Spleen (tissue), 11 donors: ENCODE data around the gene ENDOV. TPM values are rescaled to one million over a fixed set of nuclear protein-coding genes. Genes with fewer than 3 reads are reported as not detected.
A peak's percentile ranks its signal among the peaks of the same experiment; 100 is the strongest.

Experiments
- DNase-seq: peaks from one replicate; pipeline ENCODE4 v3.0.0-alpha.2; 2020
- H3K27ac ChIP-seq, 8 donors: fragments of 200-600 bp; sonication (generic) in 7 of 8; 1 replicate in 4 of 8; 2 replicates in 4 of 8; pipeline versions ENCODE4 v1.5.0 to v1.8.0; 2016 to 2021; ENCODE audit warnings: inconsistent platforms in 4 of 8, mild to moderate bottlenecking in 4 of 8, moderate library complexity in 1 of 8
- H3K27me3 ChIP-seq, 7 donors: fragments of 200-600 bp; sonication (generic) in 6 of 7; replicated peaks in 1 of 7; 1 replicate in 4 of 7; 2 replicates in 3 of 7; pipeline versions ENCODE4 v1.5.0 to v1.8.0; 2016 to 2021; ENCODE audit warnings: inconsistent platforms in 3 of 7, mild to moderate bottlenecking in 1 of 7
- H3K36me3 ChIP-seq, 6 donors: fragments of 200-600 bp; sonication (generic) in 5 of 6; 1 replicate in 4 of 6; 2 replicates in 2 of 6; pipeline versions ENCODE4 v1.5.0 to v1.8.0; 2016 to 2021; ENCODE audit warnings: inconsistent platforms in 2 of 6
- H3K4me1 ChIP-seq, 6 donors: fragments of 200-600 bp; sonication (generic) in 5 of 6; 1 replicate in 3 of 6; 2 replicates in 3 of 6; pipeline versions ENCODE4 v1.5.0 to v1.8.0; 2016 to 2021; ENCODE audit warnings: inconsistent platforms in 3 of 6
- H3K4me3 ChIP-seq, 8 donors: fragments of 200-600 bp; sonication (generic) in 7 of 8; 1 replicate in 4 of 8; 2 replicates in 4 of 8; pipeline versions ENCODE4 v1.5.0 to v1.8.0; 2016 to 2021; ENCODE audit warnings: inconsistent platforms in 4 of 8, mild to moderate bottlenecking in 4 of 8, moderate library complexity in 2 of 8
- H3K9me3 ChIP-seq, 8 donors: fragments of 200-600 bp; sonication (generic) in 7 of 8; 1 replicate in 4 of 8; 2 replicates in 4 of 8; pipeline versions ENCODE4 v1.5.0 to v1.8.0; 2016 to 2021; ENCODE audit warnings: inconsistent platforms in 4 of 8
- CTCF ChIP-seq, 11 experiments: fragments of 200-600 bp in 7 of 11; fragments of 450-650 bp in 4 of 11; sonication (generic) in 4 of 11; IDR thresholded peaks in 8 of 11; conservative IDR thresholded peaks in 3 of 11; 1 replicate in 7 of 11; 2 replicates in 4 of 11; pipeline versions ENCODE4 v1.4.0 to v1.8.0; 2016 to 2021; ENCODE audit warnings: antibody characterized with exemption in 11 of 11, inconsistent platforms in 4 of 11, mild to moderate bottlenecking in 1 of 11
- POLR2A ChIP-seq, 3 donors: fragments of 450-650 bp; IDR thresholded peaks; one replicate each; pipeline ENCODE4 v1.5.1; 2017; ENCODE audit warnings: antibody characterized with exemption in 3 of 3, mild to moderate bottlenecking in 1 of 3
- POLR2AphosphoS5 ChIP-seq, 3 donors: sonication (generic); formaldehyde crosslinking; IDR thresholded peaks; one replicate each; pipeline ENCODE4 v1.5.1; 2017; ENCODE audit warnings: antibody characterized with exemption in 3 of 3
- WGBS, 5 donors: extraction: QIAGEN DNeasy Blood & Tissue Kit in 3 of 5; methylation state at CpG; one replicate each; pipeline versions ENCODE4 v1.1.5 to v1.1.7; 2013 to 2018; 5-methylcytosine and 5-hydroxymethylcytosine counted together
- intact Hi-C: fragments of 100-400 bp; cut with DNase I; formaldehyde crosslinking; loops from one replicate; pipeline ENCODE4 v1.15.0; 2023; ENCODE audit warnings: low total_unique reads
- polyA plus RNA-seq, 3 donors: library from polyadenylated mRNA; stranded (reverse); fragments of 200-250 nt; gene quantifications; one replicate each; pipeline ENCODE4 v1.2.1, GENCODE V29; 2013
- total RNA-seq, 7 donors: library from RNA; depleted of rRNA in 3 of 7; stranded (reverse); fragments of >200 nt in 3 of 7; fragmentation: NEBNext Ultra II Directional in 4 of 7; extraction: Animal tissue kit (Norgen Biotek cat#: 25700) in 4 of 7; gene quantifications; one replicate each; pipeline versions ENCODE4 v1.1.0 to v1.2.1, GENCODE V29; 2016 to 2021
- donor health status: healthy with polysubstance abuse.
- donor health status: DM: no; HTN: no; CAD: no; lungs with moderate emphysema.
- donor health status: DM: no; HTN: no; CAD: no.
- donor health status: Bipolar disorder and iron deficiency.
- donor health status: healthy.
- donor health status: DM: no; HTN: no; CAD: no.
- donor health status: DM: yes; HTN: yes; CAD: no.

Gene ENDOV
- total and polyA plus RNA-seq, 10 donors: 9.7 to 47.4 (median 23.2) TPM

- Histone ChIP-seq H3K27me3 (peaks cover 0 to 17% (median 0%) of the 10 kb centered on the region in 7 donors), H3K27ac (peak overlapping the region; percentile 89 to 95 (median 94)), H3K4me1 (peaks cover 8 to 48% (median 30%) of the 10 kb centered on the region in 6 donors), H3K4me3 (peak overlapping the region; percentile 67 to 91 (median 80)), H3K9me3 (no peaks in the 10 kb centered on the region), H3K36me3 (peaks cover 0 to 36% (median 12%) of the 10 kb centered on the region in 6 donors)
- no peak for DNase-seq
- no peak for TF ChIP-seq POLR2A (IDR thresholded peaks at IDR 0.05)
- TF ChIP-seq CTCF (IDR thresholded peaks at IDR 0.05 in 8 of 11, conservative IDR thresholded peaks at IDR 0.05 in 3 of 11): no peak
- TF ChIP-seq POLR2AphosphoS5 (IDR thresholded peaks at IDR 0.05): no peak
- intact Hi-C loops: no loop called here
- WGBS, 5 donors: 10 to 40% (median 16%) methylated on average over 10 to 39 of the region's 39 CpGs
Observed at GRCh38 chr17:80415626-80416137, 715 bp downstream of the ENDOV start.

GRCh38 chr17:80416260-80416939 is 1.4 kb downstream of the ENDOV start:
- intact Hi-C loops: no loop called here
- DNase-seq: no peak
- H3K27ac ChIP-seq: peak overlapping the region in 1 of 8 donors; percentile 94
- H3K4me1 ChIP-seq: peaks cover 8 to 48% (median 30%) of the 10 kb centered on the region in 6 donors
- WGBS, 5 donors: 73 to 86% (median 78%) methylated on average over 7 of the region's 7 CpGs
- H3K36me3 ChIP-seq: peaks cover 0 to 36% (median 12%) of the 10 kb centered on the region in 6 donors
- H3K27me3 ChIP-seq: peaks cover 0 to 17% (median 0%) of the 10 kb centered on the region in 7 donors
- H3K4me3 ChIP-seq: peak overlapping the region in 7 of 8 donors; percentile 68 to 91 (median 82)
- H3K9me3 ChIP-seq: no peaks in the 10 kb centered on the region
- TF ChIP-seq CTCF (IDR thresholded peaks at IDR 0.05 in 8 of 11, conservative IDR thresholded peaks at IDR 0.05 in 3 of 11) (no peak), POLR2A (IDR thresholded peaks at IDR 0.05) (no peak), POLR2AphosphoS5 (IDR thresholded peaks at IDR 0.05) (no peak)

GRCh38 chr17:80416940-80417293 is 1.9 kb downstream of the ENDOV start:
- Histone ChIP-seq H3K36me3 (peaks cover 0 to 36% (median 12%) of the 10 kb centered on the region in 6 donors), H3K27ac (no peak overlapping the region), H3K27me3 (peaks cover 0 to 17% (median 0%) of the 10 kb centered on the region in 7 donors), H3K9me3 (no peaks in the 10 kb centered on the region), H3K4me3 (peak overlapping the region in 1 of 8 donors; percentile 84), H3K4me1 (peaks cover 8 to 48% (median 31%) of the 10 kb centered on the region in 6 donors)
- WGBS, 5 donors: 83 to 96% (median 90%) methylated on average over 6 of the region's 6 CpGs
- intact Hi-C loops: no loop called here
- TF ChIP-seq POLR2AphosphoS5 (IDR thresholded peaks at IDR 0.05): no peak
- TF ChIP-seq POLR2A (IDR thresholded peaks at IDR 0.05): no peak
- no peak for TF ChIP-seq CTCF (IDR thresholded peaks at IDR 0.05 in 8 of 11, conservative IDR thresholded peaks at IDR 0.05 in 3 of 11)
- DNase-seq: no peak

GRCh38 chr17:80418589-80418988 is 3.6 kb downstream of the ENDOV start:
- no peak for TF ChIP-seq POLR2AphosphoS5 (IDR thresholded peaks at IDR 0.05)
- TF ChIP-seq POLR2A (IDR thresholded peaks at IDR 0.05): no peak
- TF ChIP-seq CTCF (IDR thresholded peaks at IDR 0.05 in 8 of 11, conservative IDR thresholded peaks at IDR 0.05 in 3 of 11): no peak
- Histone ChIP-seq H3K9me3 (no peaks in the 10 kb centered on the region), H3K27ac (no peak overlapping the region), H3K4me1 (peaks cover 8 to 56% (median 32%) of the 10 kb centered on the region in 6 donors), H3K4me3 (no peak overlapping the region), H3K27me3 (peaks cover 0 to 13% (median 0%) of the 10 kb centered on the region in 7 donors), H3K36me3 (peaks cover 0 to 36% (median 12%) of the 10 kb centered on the region in 6 donors)
- WGBS, 5 donors: 93 to 96% (median 96%) methylated on average over 11 of the region's 11 CpGs
- intact Hi-C loops: no loop called here
- no peak for DNase-seq
